Motor neuron (in vitro differentiated cells): ENCODE data around the gene HSPB7. TPM values are rescaled to one million over a fixed set of nuclear protein-coding genes. Genes with fewer than 3 reads are reported as not detected.
A peak's percentile ranks its signal among the peaks of the same experiment; 100 is the strongest.
"Not testable (repeated sequence)": the region's sequence is repeated elsewhere in the genome, so short reads cannot be mapped to it uniquely, and the experiment has no call there.

Source experiments
- ATAC-seq, 8 experiments: fragments of 200-7000 bp; cut with Tn5 transposase; replicated peaks in 6 of 8; 2 replicates each; pipeline ENCODE4 v1.8.0; 2021; ENCODE audit warnings: mild to moderate bottlenecking in 8 of 8, moderate library complexity in 8 of 8
- H3K27ac ChIP-seq, 2 donors: fragments of 250-450 bp; sonication (Bioruptor Pico); 2 replicates each; pipeline ENCODE4 v1.9.0; 2021; ENCODE audit warnings: antibody characterized with exemption in 2 of 2, mild to moderate bottlenecking in 2 of 2, moderate library complexity in 1 of 2
- H3K4me1 ChIP-seq, 2 donors: fragments of 250-450 bp; sonication (Bioruptor Pico); replicated peaks in 1 of 2; 2 replicates each; pipeline ENCODE4 v1.6.1; 2021; ENCODE audit warnings: antibody characterized with exemption in 2 of 2, mild to moderate bottlenecking in 2 of 2, moderate library complexity in 1 of 2
- H3K4me3 ChIP-seq, 5 donors: fragments of 250-450 bp; sonication (Bioruptor Pico); 2 replicates each; pipeline ENCODE4 v1.9.0; 2021; ENCODE audit warnings: antibody characterized with exemption in 5 of 5, mild to moderate bottlenecking in 5 of 5, moderate library complexity in 4 of 5
- WGBS, 10 experiments: fragments of 450-650 bp; shearing (Covaris generic); methylation state at CpG; one replicate each; pipeline ENCODE4 v1.0.0; 2022; 5-methylcytosine and 5-hydroxymethylcytosine counted together
- in situ Hi-C, 9 experiments: fragments of 400-800 bp; cut with MboI; loops; one replicate each; pipeline ENCODE4 v1.15.0; 2021; ENCODE audit warnings: low sequenced_read_pairs in 9 of 9, low pct_unique_long_range_greater_than_20kb in 2 of 9; ENCODE audit not compliant: unreplicated experiment in 9 of 9
- total RNA-seq, 8 experiments: library from RNA; unstranded; fragments of 300-600 nt; gene quantifications; 2 replicates each; pipeline versions ENCODE4 v1.2.3 to v1.2.4, GENCODE V29; 2022

The HSPB7 gene
- total RNA-seq: 1 to 10 TPM in 1 of 8 experiments, under 1 TPM in 7; 0.11 to 1.6 (median 0.47) TPM

DNA sequence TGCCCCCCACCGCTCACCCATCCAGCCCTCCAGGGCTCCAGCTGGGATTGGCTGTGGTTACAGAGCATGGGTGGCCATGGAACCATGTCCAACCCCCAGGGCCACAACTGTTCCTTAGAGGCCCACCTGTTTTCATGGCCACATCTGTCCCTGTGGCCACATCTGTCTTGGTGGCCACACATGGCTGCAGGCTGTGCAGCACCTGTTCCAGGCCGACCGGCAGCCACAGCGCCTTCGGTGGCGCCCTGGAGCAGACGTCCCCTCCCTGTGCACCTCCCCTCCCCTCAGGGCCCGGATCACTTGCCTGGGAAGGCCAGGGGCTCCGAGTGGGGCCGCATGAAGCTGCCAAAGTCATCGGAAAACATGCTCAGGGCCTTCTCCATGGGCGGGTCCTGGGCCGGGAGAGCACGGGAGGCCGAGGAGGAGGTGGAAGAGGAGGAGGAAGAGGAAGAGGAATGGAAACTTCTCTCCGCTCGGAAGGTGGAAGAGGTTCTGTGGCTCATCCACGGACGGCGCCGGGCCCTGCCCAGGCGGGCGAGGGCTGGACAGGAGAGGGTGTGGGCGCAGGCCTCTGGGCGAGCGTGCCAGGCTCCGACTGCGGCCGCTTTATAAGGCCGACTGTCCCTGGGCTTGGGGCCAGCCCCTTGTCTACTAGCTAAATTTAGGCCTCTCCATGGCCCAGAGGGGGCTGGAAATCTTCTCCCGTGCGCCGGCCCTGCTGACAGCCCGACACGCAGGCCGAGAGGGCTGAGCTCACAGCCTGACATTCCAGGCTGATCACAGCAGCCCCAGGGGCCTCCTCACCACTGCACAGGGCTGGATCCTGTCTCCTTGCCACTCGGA lies at the start of gene HSPB7:
Gene HSPB7 (minus strand): TSS at position 583 of the 843 bp plus-strand sequence. CDS start 80 bp downstream, at position 503.
- 0 to 100% (median 57%) methylated on average over 2 to 6 of the region's 37 CpGs; no CpG with 5 or more reads in 5 of the 10 experiments for WGBS, 10 experiments
- peak; percentile 18 to 65 (median 52) for ATAC-seq
- Histone ChIP-seq H3K4me3 (no peak within 1 kb of the TSS), H3K27ac (peak within 1 kb of the TSS in 1 of 2 donors; percentile 13), H3K4me1 (peaks cover 53 to 56% of the 10 kb centered on the region in 2 donors)
- in situ Hi-C loops: no loop called here

DNA sequence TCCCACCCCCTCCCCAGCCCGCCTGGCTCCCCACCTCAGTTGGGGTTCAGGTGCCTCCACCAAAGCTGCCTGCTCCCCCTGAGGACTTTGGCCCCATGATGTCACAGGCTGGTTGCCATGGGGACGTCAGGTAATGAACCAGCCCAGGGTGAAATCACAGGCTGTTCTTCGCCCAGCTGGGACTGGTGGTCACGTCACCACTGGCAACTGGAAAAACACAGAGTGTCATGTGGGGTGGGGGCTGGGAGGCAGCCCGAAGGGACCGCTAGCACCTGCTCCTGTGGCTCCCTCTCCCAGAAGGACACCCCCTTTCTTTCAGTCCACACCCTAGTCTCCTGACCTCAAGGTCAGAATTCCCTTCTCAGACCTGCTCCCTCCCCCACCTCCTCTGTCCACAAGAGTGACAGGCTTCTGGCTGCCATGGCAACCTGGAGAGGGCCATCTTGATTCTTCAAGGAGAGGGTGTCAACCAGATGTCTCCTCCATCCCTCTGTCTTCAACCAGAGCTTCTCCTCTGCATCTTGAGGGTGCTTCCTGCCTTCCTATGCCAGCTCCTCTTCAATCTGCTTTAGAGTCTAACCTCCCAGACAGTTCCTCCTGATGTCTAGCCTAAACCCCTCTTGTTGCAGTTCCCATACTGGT lies 49.4 kb upstream of the HSPB7 start:
- peak in 7 of 8 experiments; percentile 51 to 85 (median 80) for ATAC-seq
- in situ Hi-C loops: no loop called here
- Histone ChIP-seq H3K4me1 (peaks cover 38 to 39% of the 10 kb centered on the region in 2 donors), H3K4me3 (no peak overlapping the region), H3K27ac (peak overlapping the region; percentile 17 to 29)
- 0 to 65% (median 25%) methylated on average over 1 to 6 of the region's 6 CpGs; no CpG with 5 or more reads in 2 of the 10 experiments for WGBS, 10 experiments

DNA sequence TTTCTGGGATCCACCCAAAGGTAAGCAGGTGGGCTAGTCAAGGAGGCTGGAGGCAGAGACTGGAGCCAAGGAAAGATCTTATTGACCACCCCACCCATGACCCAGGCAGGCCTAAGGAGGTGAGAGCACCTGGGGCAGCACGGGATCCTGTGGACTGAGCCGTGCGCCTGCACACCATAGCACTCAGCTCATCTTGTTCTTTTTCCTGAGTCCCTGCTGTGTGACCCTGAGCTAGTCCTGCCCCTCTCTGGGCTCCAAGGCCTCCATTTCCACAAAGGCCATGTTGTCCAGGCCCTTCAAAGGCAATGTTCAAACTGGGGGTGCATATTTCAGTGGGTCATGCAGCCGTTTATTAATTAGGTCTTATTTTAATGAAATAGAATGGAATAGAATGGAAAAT lies 48.4 kb upstream of the HSPB7 start:
- no peak overlapping the region for H3K4me3 ChIP-seq
- peaks cover 38 to 41% of the 10 kb centered on the region in 2 donors for H3K4me1 ChIP-seq
- WGBS, 10 experiments: 0 to 89% (median 70%) methylated on average over 1 to 4 of the region's 4 CpGs; no CpG with 5 or more reads in 4 of the 10 experiments
- no peak overlapping the region for H3K27ac ChIP-seq
- no peak for ATAC-seq
- in situ Hi-C loops: no loop called here

DNA sequence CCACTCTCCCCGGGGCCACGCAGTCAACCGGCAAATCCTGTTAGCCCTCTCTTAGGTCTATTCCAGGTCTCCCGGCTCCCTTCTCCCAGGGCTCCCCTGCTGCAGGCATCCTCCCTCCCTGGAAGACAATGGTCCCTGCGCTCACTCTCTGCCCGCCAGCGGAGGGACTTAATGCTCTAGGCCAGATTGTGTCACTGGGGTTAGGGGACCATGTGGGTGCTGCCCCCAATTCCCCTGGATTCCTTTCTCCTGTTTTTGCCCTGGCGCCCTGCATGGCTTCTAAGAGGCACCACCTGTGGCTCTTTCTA lies 47.4 kb upstream of the HSPB7 start:
- Histone ChIP-seq H3K4me1 (peaks cover 38 to 41% of the 10 kb centered on the region in 2 donors), H3K27ac (no peak overlapping the region), H3K4me3 (no peak overlapping the region)
- no peak for ATAC-seq
- 58 to 100% (median 80%) methylated on average over 1 to 7 of the region's 8 CpGs; no CpG with 5 or more reads in 6 of the 10 experiments for WGBS, 10 experiments
- in situ Hi-C loops: no loop called here

DNA sequence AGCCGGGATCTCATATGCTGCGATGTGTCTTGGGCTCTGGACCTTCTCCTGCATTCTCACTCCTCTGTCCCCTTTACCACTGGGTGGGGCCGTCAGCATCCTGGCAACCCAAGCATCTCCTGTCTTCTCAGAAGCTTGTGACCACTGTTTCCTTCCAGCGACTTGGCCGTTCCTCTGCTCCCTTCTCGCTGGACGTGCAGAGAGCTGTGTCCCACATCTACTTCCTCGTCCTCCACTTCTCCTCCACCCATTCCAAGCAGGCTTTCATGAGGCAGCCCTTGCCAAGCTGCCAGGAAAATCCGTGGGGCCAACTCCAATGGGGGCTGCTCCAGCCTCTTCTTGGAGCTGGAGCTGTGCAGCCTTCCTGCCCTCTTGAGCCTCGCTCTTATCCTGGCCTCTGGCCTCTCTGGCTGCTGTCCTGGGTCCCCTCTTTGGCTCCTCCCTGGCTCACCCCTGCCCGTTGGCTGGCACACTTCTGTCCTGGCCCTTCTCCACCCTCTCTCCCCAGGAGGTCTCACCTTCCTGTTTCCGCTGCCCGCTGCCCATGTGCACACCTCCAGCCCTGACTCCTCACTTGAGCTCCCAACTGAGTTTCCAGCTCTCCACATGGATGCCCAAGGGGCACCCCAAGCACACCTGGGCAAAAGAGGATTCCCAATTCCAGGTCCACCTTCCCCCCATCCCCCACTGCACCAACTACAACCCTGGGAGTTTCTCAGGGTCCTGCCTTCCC lies 46.9 kb upstream of the HSPB7 start:
- peak in 2 of 8 experiments; percentile 10 for ATAC-seq
- H3K4me3 ChIP-seq: no peak overlapping the region
- in situ Hi-C loops: no loop called here
- no peak overlapping the region for H3K27ac ChIP-seq
- peaks cover 38 to 41% of the 10 kb centered on the region in 2 donors for H3K4me1 ChIP-seq
- 0 to 100% (median 72%) methylated on average over 1 to 10 of the region's 13 CpGs; no CpG with 5 or more reads in 1 of the 10 experiments for WGBS, 10 experiments

DNA sequence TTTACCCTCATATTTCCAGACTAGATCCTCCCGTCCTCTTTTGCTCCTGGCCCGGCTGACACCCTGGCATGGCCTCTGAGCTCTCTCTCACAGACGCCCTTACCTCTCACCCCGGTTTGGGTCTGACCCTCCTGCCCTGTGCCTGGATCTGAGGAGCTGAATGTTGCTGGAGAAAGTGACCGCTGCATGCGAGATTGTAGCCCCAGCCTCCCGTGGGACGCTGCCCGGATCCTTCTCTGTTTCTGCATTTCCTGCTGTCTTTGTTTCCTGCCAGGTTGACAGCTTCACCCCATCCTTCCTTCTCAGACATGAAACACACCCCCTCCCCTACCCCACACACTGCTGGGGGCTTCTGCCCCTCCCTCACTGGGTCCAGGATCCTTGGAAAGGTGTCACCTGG lies 46.1 kb upstream of the HSPB7 start:
- Histone ChIP-seq H3K27ac (peak overlapping the region in 1 of 2 donors; percentile 14), H3K4me3 (no peak overlapping the region), H3K4me1 (peaks cover 38 to 41% of the 10 kb centered on the region in 2 donors)
- 0 to 90% (median 45%) methylated on average over 1 to 5 of the region's 9 CpGs; no CpG with 5 or more reads in 1 of the 10 experiments for WGBS, 10 experiments
- ATAC-seq: no peak
- in situ Hi-C loops: no loop called here

GRCh38 chr1:16063226-16063829 lies 45.5 kb upstream of the HSPB7 start:
- Histone ChIP-seq H3K27ac (no peak overlapping the region), H3K4me1 (peaks cover 35 to 37% of the 10 kb centered on the region in 2 donors), H3K4me3 (no peak overlapping the region)
- no peak for ATAC-seq
- 49 to 100% (median 85%) methylated on average over 1 to 14 of the region's 15 CpGs; no CpG with 5 or more reads in 1 of the 10 experiments for WGBS, 10 experiments
- in situ Hi-C loops: no loop called here

DNA sequence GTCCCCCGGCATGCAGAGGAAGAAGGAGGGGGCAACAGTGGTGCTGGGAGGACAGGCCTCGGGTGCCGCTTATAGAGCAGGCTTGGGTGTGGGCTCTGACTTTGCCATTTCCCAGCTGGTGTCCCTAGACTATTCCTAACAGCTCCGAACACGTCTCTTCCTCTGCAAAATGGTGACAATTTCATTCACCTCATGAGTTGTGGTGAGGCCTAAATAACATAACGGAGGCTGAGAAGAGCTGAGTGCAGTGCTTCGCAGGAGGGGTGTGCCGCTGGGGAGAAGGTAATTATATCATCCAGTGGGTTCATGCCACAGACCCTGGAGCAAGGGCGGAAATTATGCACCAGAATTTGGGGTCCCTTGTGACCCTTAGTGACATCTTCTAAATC lies 44.8 kb upstream of the HSPB7 start:
- H3K27ac ChIP-seq, in situ Hi-C loops, ATAC-seq, H3K4me3 ChIP-seq: not testable (repeated sequence)
- 53 to 100% (median 80%) methylated on average over 1 to 5 of the region's 9 CpGs; no CpG with 5 or more reads in 3 of the 10 experiments for WGBS, 10 experiments
- H3K4me1 ChIP-seq: peaks cover 29 to 31% of the 10 kb centered on the region in 2 donors

GRCh38 chr1:16061989-16062686 lies 44.3 kb upstream of the HSPB7 start:
- peaks cover 23 to 25% of the 10 kb centered on the region in 2 donors for H3K4me1 ChIP-seq
- H3K27ac ChIP-seq, ATAC-seq, H3K4me3 ChIP-seq, in situ Hi-C loops: not testable (repeated sequence)
- WGBS, 10 experiments: no CpG with 5 or more reads among the region's 18 CpGs

DNA sequence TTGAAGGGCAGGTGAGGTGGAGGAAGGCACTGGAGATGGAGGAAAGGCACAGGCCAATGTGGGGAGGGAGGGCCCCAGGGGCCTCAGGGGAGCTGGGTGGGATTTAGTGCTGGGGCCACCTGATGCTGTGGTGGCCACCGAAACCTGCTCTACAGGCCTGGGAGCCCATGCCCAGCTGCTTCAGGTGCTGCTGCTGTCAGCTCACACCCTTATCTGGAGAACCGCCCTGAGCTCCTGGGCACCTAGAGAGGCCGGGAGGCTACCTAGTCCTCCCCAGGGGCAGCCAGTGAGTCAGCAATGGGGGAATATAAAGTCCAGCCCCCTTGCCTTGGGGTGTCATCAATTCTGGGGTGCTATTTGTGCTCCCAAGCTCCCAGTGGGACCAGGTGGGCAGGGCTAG lies 43.4 kb upstream of the HSPB7 start:
- no peak for ATAC-seq
- no peak overlapping the region for H3K27ac ChIP-seq
- in situ Hi-C loops: no loop called here
- H3K4me1 ChIP-seq: peaks cover 16 to 17% of the 10 kb centered on the region in 2 donors
- no peak overlapping the region for H3K4me3 ChIP-seq
- 80% methylated on average over 1 of the region's 3 CpGs; no CpG with 5 or more reads in 9 of the 10 experiments for WGBS, 10 experiments

DNA sequence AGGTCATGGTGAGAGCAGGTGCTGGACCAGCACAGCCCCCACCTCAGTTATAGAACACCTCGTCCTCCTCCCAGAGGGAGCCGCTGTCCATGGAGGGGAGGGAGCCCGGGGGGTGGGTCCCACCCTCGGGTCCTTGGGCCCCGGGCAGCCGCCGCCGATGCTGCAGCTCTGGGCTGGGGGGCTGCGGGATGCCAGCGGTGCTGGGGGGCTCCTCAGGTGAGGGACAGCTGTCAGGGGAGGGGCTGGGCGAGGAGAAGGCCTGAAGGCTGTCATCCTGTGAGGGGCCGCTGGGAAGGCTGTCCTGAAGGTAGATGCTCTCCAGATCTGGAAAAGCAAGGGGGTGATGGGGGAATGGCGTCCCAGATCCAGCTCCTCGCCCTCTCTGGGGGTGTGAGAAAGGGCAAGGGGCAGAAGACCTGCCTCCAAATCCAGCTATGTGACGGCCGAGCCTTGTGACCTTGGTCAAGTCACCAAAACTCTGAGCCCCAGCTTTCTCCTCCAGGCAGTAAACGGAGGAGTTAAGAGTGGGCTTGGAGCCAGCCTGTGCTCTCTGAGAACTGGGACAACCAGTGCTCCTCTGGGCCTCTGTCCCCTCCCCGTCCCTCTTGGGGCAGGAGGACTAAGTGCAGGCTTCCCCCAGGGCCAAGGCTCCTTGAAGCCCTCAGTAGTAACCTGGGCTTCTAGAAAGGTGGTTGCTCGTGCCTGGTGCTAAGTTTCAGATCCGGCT lies 40.7 kb upstream of the HSPB7 start:
- H3K27ac ChIP-seq, H3K4me3 ChIP-seq, H3K4me1 ChIP-seq, in situ Hi-C loops, ATAC-seq: not testable (repeated sequence)
- WGBS, 10 experiments: no CpG with 5 or more reads among the region's 20 CpGs
